HepG2 (cell line): ENCODE results near the gene MSI2. TPM values are rescaled to one million over a fixed set of nuclear protein-coding genes. Genes with fewer than 3 reads are reported as not detected.

Source experiments
- ATAC-seq: fragments of 200-7000 bp; cut with Tn5 transposase; 3 replicates; pipeline ENCODE4 v1.9.1; 2020; ENCODE audit warnings: mild to moderate bottlenecking, moderate library complexity
- BruUV-seq: library from RNA; stranded (reverse); fragments of 400-500 nt; replicated peaks from 2 replicates; lab custom pipeline; 2021; lab: Mats Ljungman, UMichigan
- CTCF ChIA-PET: fragments of 300-600 bp; formaldehyde crosslinking; extraction: SDS; loops from one replicate; lab custom pipeline; 2021; ENCODE audit warnings: low total read pairs, inconsistent platforms, low intra/inter-chr PET ratio; lab: Yijun Ruan, JAX
- POLR2A ChIA-PET: fragments of 350-600 bp; sonication (Branson Sonifier 250); formaldehyde crosslinking; loops from one replicate; lab custom pipeline; 2020; ENCODE audit warnings: antibody characterized with exemption, inconsistent platforms; lab: Yijun Ruan, JAX
- DNase-seq: peaks from one replicate; pipeline ENCODE4 v3.0.0-alpha.2; 2015; ENCODE audit warnings: low spot score
- FAIRE-seq: peaks from 3 replicates; lab custom pipeline; 2011; peaks lifted over from hg19 to GRCh38; lab: Jason Lieb, UNC
- H2AFZ ChIP-seq: one replicate; pipeline ENCODE4 v1.6.1; 2011; ENCODE audit warnings: low read length, inconsistent platforms
- H3K27ac ChIP-seq: fragments of 300-600 bp; 3 replicates; pipeline ENCODE4 v1.8.0; 2011; ENCODE audit warnings: mixed run types, mild to moderate bottlenecking, mixed read lengths, low read length, inconsistent platforms; ENCODE audit not compliant: insufficient read depth; ENCODE audit errors: extremely low read length
- H3K27me3 ChIP-seq, 2 experiments: fragments of 200-600 bp in 1 of 2; 2 replicates in 1 of 2; 3 replicates in 1 of 2; pipeline versions ENCODE4 v1.6.0 to v1.8.0; 2011; ENCODE audit warnings: low read length in 2 of 2, mild to moderate bottlenecking in 2 of 2, moderate library complexity in 2 of 2, inconsistent platforms in 1 of 2; ENCODE audit not compliant: insufficient read depth in 2 of 2, control insufficient read depth in 1 of 2
- H3K36me3 ChIP-seq, 2 experiments: fragments of 200-600 bp in 1 of 2; replicated peaks in 1 of 2; 2 replicates in 1 of 2; 3 replicates in 1 of 2; pipeline versions ENCODE4 v1.5.1 to v1.8.0; 2011; ENCODE audit warnings: low read length in 2 of 2, inconsistent platforms in 1 of 2; ENCODE audit not compliant: insufficient read depth in 2 of 2, control insufficient read depth in 1 of 2
- H3K4me1 ChIP-seq: 2 replicates; pipeline ENCODE4 v1.5.1; 2012; ENCODE audit warnings: low read length, inconsistent platforms; ENCODE audit not compliant: insufficient read depth
- H3K4me2 ChIP-seq: 2 replicates; pipeline ENCODE4 v1.6.0; 2011; ENCODE audit warnings: low read depth, low read length, inconsistent platforms
- H3K4me3 ChIP-seq, 3 experiments: fragments of 200-600 bp in 1 of 3; sonication (generic), shearing (Covaris generic) in 1 of 3; replicated peaks in 1 of 3; 2 replicates each; pipeline ENCODE4 v1.5.1; 2011 to 2016; ENCODE audit warnings: low read length in 3 of 3, inconsistent platforms in 2 of 3, low read depth in 2 of 3, mild to moderate bottlenecking in 2 of 3, control low read depth in 1 of 3, mixed read lengths in 1 of 3; ENCODE audit not compliant: insufficient read depth in 1 of 3
- H3K79me2 ChIP-seq: one replicate; pipeline ENCODE4 v1.6.1; 2011; ENCODE audit warnings: low read length, inconsistent platforms; ENCODE audit not compliant: insufficient read depth
- H3K9ac ChIP-seq: 2 replicates; pipeline ENCODE4 v1.6.0; 2011; ENCODE audit warnings: mild to moderate bottlenecking, low read depth, low read length, inconsistent platforms; ENCODE audit not compliant: insufficient read depth
- H3K9me3 ChIP-seq: 2 replicates; pipeline ENCODE4 v1.5.1; 2012; ENCODE audit warnings: mild to moderate bottlenecking, low read length
- H4K20me1 ChIP-seq: 2 replicates; pipeline ENCODE4 v1.6.0; 2011; ENCODE audit warnings: inconsistent platforms, mild to moderate bottlenecking, low read length, moderate library complexity; ENCODE audit not compliant: insufficient read depth
- KAT2B ChIP-seq: fragments of 150-350 bp; IDR thresholded peaks from 2 replicates; pipeline ENCODE4 v1.6.1; 2014; ENCODE audit warnings: low read depth, low read length, borderline replicate concordance
- PHB2 ChIP-seq: fragments of 450-650 bp; IDR thresholded peaks from 2 replicates; pipeline ENCODE4 v1.6.1; 2018; ENCODE audit not compliant: partially characterized antibody
- RFX1 ChIP-seq: fragments of 450-650 bp; IDR thresholded peaks from 2 replicates; pipeline ENCODE4 v1.6.1; 2017
- SRSF1 ChIP-seq: fragments of 200-400 bp; formaldehyde crosslinking; optimal IDR thresholded peaks from 2 replicates; pipeline ENCODE3; 2017; ENCODE audit warnings: mild to moderate bottlenecking, low read depth, low read length, moderate library complexity
- WGBS: methylation state at CpG from one replicate; pipeline ENCODE4 v1.1.6; 2017; ENCODE audit warnings: low lambda C conversion rate; 5-methylcytosine and 5-hydroxymethylcytosine counted together
- in situ Hi-C: cut with HindIII; loops from 2 replicates; pipeline ENCODE4 v1.10.0; 2017; ENCODE audit warnings: low pct_unique_long_range_greater_than_20kb; ENCODE audit not compliant: extremely low pct_ligation_motif_present
- intact Hi-C: fragments of 100-400 bp; cut with micrococcal nuclease; formaldehyde crosslinking; loops from one replicate; pipeline ENCODE4 v1.10.0; 2022; ENCODE audit not compliant: unreplicated experiment
- polyA plus RNA-seq, 8 experiments: library from polyadenylated mRNA; depleted of rRNA in 3 of 8; stranded (reverse) in 7 of 8; unstranded in 1 of 8; fragments of >200 nt; fragmentation: Illumina TruSeq in 4 of 8; extraction: Trizol in 4 of 8; gene quantifications; 2 replicates each; pipeline versions ENCODE4 v1.2.1 to v1.2.3, GENCODE V29; 2011 to 2016; ENCODE audit warnings: low read depth in 4 of 8, missing spikeins in 1 of 8, mixed read lengths in 1 of 8; ENCODE audit not compliant: insufficient read depth in 1 of 8
- total RNA-seq, 5 experiments: library from RNA; depleted of rRNA; stranded (reverse); fragments of >200 nt; fragmentation: Illumina TruSeq; extraction: Trizol; gene quantifications; 2 replicates each; pipeline ENCODE4 v1.2.3, GENCODE V29; 2016; ENCODE audit warnings: low read depth in 1 of 5
- TF ChIP-seq, protein P1 (sequence below): sonication (generic); formaldehyde crosslinking; IDR thresholded peaks from 2 replicates; pipeline ENCODE4 v1.4.0; 2020; ENCODE audit warnings: mild to moderate bottlenecking, missing genetic modification reagents
- TF ChIP-seq, protein P2 (sequence below): sonication (generic); formaldehyde crosslinking; IDR thresholded peaks from 2 replicates; pipeline ENCODE4 v1.4.0; 2020; ENCODE audit warnings: missing genetic modification reagents

The MSI2 gene
- total and polyA plus RNA-seq, 2 of the 13 experiments (the other 11 are each of a cell fraction or from before 2014, with no cell fraction given): 77.5 to 78.4 TPM

DNA sequence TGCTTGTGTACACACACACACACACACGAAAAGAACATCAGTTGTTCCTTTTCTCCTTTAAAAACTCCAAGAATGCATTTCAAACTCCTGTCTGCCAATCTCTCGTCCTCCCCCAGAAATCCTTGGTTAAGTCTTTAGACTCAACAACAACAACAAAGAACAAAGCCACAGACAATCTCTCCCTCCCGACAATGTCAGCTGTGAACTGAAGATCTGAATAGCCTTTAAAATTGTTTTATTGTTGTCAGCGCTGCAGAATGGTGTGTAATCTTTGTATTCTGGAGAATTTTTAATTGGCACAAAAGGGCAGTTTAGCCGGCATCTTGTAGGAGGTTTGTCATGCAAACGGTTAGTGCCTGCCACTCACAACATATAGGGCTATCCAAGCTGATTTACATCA, 219.5 kb downstream of the MSI2 start:
- H3K9me3 ChIP-seq: no peaks in the 10 kb centered on the region
- no peaks in the 10 kb centered on the region for H4K20me1 ChIP-seq
- intact Hi-C loops (no loop called here), in situ Hi-C loops (no loop called here)
- H3K4me3 ChIP-seq: no peak overlapping the region
- no peaks in the 10 kb centered on the region for H3K79me2 ChIP-seq
- ChIA-PET CTCF (no interaction called here), POLR2A (no interaction called here)
- no peak overlapping the region for H2AFZ ChIP-seq
- no peak overlapping the region for H3K9ac ChIP-seq
- WGBS: 93% methylated on average over 6 of the region's 6 CpGs
- ATAC-seq (no peak), FAIRE-seq (no peak), DNase-seq (no peak)
- TF ChIP-seq, protein P1, sequence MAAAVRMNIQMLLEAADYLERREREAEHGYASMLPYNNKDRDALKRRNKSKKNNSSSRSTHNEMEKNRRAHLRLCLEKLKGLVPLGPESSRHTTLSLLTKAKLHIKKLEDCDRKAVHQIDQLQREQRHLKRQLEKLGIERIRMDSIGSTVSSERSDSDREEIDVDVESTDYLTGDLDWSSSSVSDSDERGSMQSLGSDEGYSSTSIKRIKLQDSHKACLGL: no peak
- TF ChIP-seq KAT2B (no peak), RFX1 (no peak), SRSF1 (no peak), PHB2 (no peak)
- TF ChIP-seq, protein P2, sequence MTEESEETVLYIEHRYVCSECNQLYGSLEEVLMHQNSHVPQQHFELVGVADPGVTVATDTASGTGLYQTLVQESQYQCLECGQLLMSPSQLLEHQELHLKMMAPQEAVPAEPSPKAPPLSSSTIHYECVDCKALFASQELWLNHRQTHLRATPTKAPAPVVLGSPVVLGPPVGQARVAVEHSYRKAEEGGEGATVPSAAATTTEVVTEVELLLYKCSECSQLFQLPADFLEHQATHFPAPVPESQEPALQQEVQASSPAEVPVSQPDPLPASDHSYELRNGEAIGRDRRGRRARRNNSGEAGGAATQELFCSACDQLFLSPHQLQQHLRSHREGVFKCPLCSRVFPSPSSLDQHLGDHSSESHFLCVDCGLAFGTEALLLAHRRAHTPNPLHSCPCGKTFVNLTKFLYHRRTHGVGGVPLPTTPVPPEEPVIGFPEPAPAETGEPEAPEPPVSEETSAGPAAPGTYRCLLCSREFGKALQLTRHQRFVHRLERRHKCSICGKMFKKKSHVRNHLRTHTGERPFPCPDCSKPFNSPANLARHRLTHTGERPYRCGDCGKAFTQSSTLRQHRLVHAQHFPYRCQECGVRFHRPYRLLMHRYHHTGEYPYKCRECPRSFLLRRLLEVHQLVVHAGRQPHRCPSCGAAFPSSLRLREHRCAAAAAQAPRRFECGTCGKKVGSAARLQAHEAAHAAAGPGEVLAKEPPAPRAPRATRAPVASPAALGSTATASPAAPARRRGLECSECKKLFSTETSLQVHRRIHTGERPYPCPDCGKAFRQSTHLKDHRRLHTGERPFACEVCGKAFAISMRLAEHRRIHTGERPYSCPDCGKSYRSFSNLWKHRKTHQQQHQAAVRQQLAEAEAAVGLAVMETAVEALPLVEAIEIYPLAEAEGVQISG: no peak
- H3K27ac ChIP-seq: no peak overlapping the region
- H3K4me1 ChIP-seq: peaks cover 9% of the 10 kb centered on the region; the same call in 1 of the 2 replicates
- no peaks in the 10 kb centered on the region for H3K27me3 ChIP-seq
- no peak overlapping the region for H3K4me2 ChIP-seq
- peaks cover 10% of the 10 kb centered on the region in 2 experiments for H3K36me3 ChIP-seq
- BruUV-seq: no TSS peak
